SKM-1 (cell line): ENCODE data around the gene RHEB.
A peak's percentile ranks its signal among the peaks of the same experiment; 100 is the strongest.
"Not testable (repeated sequence)": the region's sequence is repeated elsewhere in the genome, so short reads cannot be mapped to it uniquely, and the experiment has no call there.

ENCODE experiments used
- DNase-seq: peaks from one replicate; lab custom pipeline; 2025; ENCODE audit not compliant: unreplicated experiment; lab: John Stamatoyannopoulos, UW

RHEB gene

GRCh38 chr7:151519765-151520418, at the start of gene RHEB:
TSS of gene RHEB (minus strand) at chr7:151519895. CDS start at chr7:151519511, 384 bp downstream.
- DNase-seq, result peak; percentile 68

GRCh38 chr7:151566897-151567320, 47.2 kb upstream of the RHEB start:
- peak; percentile 6 for DNase-seq

GRCh38 chr7:151565541-151565940, 45.8 kb upstream of the RHEB start:
- no peak for DNase-seq

- no peak for DNase-seq
Measured at GRCh38 chr7:151560243-151560642, 40.5 kb upstream of the RHEB start.

- no peak for DNase-seq
Measured at GRCh38 chr7:151559557-151560183, 40.0 kb upstream of the RHEB start.

GRCh38 chr7:151558575-151558974, 38.9 kb upstream of the RHEB start:
- no peak for DNase-seq

- DNase-seq, result no peak
Measured at GRCh38 chr7:151556592-151556991, 36.9 kb upstream of the RHEB start.

GRCh38 chr7:151553356-151553755, 33.7 kb upstream of the RHEB start:
- no peak for DNase-seq

- DNase-seq, result no peak
Measured at GRCh38 chr7:151552352-151553028, 32.8 kb upstream of the RHEB start.

GRCh38 chr7:151551820-151552219, 32.1 kb upstream of the RHEB start:
- no peak for DNase-seq

- DNase-seq, result no peak
Measured at GRCh38 chr7:151550656-151551286, 31.1 kb upstream of the RHEB start.

- no peak for DNase-seq
Measured at GRCh38 chr7:151549644-151550043, 29.9 kb upstream of the RHEB start.

GRCh38 chr7:151549083-151549482, 29.4 kb upstream of the RHEB start:
- no peak for DNase-seq

- no peak for DNase-seq
Measured at GRCh38 chr7:151544183-151544582, 24.5 kb upstream of the RHEB start.

GRCh38 chr7:151542606-151543130, 23.0 kb upstream of the RHEB start:
- DNase-seq, result no peak

GRCh38 chr7:151541709-151542499, 22.2 kb upstream of the RHEB start:
- no peak for DNase-seq

- DNase-seq, result no peak
Measured at GRCh38 chr7:151540146-151540545, 20.5 kb upstream of the RHEB start.

GRCh38 chr7:151539088-151539671, 19.5 kb upstream of the RHEB start:
- no peak for DNase-seq

- DNase-seq, result no peak
Measured at GRCh38 chr7:151537818-151538561, 18.3 kb upstream of the RHEB start.

GRCh38 chr7:151536178-151536577, 16.5 kb upstream of the RHEB start:
- not testable (repeated sequence) for DNase-seq
